GM18873 (cell line): ENCODE results near the gene AKAP6.

ENCODE experiments used
- ATAC-seq: cut with Tn5 transposase; IDR thresholded peaks from one replicate; pipeline ENCODE4 v1.9.1; 2021; ENCODE audit warnings: mild to moderate bottlenecking, moderate library complexity, moderate number of reproducible peaks; ENCODE audit not compliant: unreplicated experiment, low FRiP score

AKAP6 gene

DNA sequence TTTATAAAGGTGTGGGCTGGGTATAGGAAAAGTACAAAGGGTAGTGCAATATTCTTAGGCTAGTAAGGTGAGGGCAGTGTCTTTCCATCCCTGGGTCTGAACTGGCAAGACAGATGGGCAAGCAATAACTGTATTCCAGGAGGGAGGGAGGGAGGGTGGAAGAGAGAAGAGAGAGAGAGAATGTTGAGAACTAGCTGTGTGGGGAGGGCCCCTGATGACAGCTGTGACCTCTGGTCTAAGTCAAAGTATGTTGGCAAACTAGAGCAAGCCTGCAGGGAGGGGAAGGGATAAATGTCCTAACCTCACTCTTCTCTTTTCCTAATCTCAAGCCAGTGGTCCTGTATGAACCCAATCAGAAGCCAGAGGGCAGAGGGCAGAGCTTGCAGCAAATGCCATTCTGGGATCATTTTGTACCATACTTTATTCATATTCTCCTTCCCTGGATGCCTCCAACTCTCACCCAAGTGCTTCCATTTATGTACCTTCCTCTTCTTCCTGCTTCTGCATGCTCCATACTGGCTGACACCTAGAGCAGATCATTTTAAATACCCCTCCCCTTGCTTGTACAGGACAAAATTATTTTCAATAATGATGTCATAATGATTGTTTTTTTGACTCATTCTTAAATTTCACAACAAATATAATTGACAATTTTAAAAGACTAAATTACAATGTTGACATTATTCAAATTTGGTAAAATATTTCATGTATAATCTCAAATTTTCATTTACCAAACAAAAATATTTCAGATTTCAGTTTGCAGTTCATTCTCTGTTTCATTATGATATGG lies 75.9 kb downstream of the AKAP6 start:
- ATAC-seq, result no peak

DNA sequence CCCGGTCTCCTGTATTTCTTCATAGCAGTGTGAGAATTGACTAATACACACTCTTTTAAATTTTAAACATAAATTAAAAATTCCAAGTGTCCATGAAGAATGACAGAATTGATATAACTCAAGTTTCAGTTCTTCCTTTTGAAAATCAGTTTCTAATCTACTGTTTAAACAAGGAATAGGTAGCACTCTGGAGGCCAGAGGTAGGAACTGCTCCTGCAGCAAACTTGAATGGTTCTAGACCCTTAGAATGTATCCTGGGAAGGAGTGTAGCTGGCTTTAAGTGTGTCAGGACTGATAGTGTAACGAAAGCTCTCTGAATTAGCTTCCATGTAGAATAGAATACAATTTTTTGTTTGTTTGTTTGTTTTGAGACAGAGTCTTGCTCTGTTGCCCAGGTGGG lies 76.8 kb downstream of the AKAP6 start:
- ATAC-seq, result no peak

GRCh38 chr14:32407130-32407529 lies 78.0 kb downstream of the AKAP6 start:
- no peak for ATAC-seq

DNA sequence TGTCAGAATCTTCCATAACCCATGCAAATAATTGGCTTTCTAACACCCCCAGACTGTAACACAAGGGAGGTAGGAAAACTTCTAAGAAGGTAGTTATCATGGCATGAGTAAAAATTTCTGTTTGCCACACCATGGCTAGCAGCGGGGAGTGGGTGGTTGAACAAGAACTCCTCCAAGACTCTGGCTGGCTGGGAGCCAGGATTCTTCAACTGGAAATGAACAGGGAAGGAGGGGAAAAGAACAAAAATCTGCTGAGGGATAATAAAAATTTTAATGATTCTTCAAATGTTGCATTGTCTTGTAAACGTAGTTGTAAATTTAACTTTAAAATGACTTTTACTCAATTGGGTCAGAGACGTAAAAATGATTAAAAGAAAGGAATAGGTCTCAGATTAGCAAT lies 78.9 kb downstream of the AKAP6 start:
- ATAC-seq, result no peak

GRCh38 chr14:32412103-32412502 lies 83.0 kb downstream of the AKAP6 start:
- ATAC-seq, result no peak

DNA sequence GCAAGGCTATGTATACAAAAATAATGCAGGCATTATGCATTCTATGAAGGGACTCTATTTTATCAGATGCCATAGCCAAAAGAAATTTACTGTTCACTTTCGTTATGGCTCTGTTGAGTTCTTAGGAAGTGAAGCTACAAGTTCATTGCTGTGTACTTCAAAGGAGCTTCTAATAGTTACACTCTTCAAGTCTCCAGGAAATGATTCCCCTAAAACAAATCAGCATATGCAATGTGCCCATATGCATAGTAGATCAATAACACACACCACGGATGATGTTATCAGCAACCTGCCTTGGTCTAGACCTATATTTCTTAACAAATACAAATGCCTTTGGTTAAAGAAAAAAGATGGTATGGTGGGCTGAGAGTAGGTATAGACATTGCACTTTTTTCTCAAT lies 83.4 kb downstream of the AKAP6 start:
- ATAC-seq, result no peak

DNA sequence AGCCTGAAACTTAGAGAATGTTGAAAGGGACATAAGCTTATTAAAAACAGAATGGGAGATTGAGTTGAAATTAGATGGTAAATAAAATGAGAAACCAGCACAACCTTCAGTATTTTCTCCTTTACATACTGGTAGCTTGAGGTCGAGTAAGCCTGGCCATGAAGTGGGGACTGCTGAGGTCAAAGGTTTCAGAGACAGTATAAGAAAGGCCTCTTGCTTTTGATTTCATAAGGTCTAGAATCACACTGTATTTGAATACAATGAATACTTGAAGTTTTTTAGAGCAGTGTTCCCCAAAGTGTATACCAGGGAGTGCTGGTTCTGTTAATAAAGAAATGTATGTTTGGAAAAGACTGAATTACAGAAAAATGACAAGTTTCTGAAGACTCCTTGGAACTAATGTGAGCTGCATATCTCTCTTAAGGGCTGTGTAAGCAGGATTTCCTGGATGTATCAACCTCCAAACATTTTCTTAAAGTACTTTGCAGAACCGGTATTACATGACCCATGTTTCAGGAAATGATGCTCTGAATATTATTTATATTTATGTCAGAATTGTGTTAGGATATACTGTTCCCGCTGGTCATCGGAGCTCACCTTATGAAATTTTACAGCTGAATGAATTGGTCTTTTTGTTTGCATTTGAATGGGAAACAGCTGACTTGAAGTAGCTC lies 85.0 kb downstream of the AKAP6 start:
- no peak for ATAC-seq

- no peak for ATAC-seq
These were observed 85.7 kb downstream of the AKAP6 start for GRCh38 chr14:32414808-32415255.

DNA sequence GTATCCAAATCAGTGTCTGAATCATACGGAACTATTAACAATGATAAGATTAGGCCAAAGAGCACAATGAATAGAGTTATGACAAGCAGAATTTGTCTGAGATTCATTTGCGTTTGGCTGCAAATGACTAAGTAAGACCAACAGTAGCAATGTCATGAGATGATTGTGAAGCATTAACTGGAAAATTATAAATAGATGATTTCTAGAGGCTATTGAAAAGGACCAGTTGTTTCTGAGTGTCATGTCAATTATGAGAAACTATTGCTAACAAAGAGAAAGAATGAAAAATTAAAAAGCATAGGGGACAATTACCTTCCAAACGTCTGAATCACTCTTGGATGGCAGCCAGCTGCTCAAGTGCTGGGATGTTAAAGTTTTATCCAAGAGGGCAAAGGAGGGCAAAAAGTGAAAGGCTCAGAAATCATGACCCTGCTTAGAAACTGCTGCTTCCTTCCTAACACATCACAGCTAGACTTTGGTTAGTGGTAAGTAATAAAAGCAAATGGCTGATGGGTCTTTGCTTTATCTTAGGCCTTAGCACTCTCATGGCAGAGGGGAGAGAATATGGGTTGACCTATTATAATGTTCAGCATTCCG lies 89.0 kb downstream of the AKAP6 start:
- ATAC-seq, result no peak

DNA sequence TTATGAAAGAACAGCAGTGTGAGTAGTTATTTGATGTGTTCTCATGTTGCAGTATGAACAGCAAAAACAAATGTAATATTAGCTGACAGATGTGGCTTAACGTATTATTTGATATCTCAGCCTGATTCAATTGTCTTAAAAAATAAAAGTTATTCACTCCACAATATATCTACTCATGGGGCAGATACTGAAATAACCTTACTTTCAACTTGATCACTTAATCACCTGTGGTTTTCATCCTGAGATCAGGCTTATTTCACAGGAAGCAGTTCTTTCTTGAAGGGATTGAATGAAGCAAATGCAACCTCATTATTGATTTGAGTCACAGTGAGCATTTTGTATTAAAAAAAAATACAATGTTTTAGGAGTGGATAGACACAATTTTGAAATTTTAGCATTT lies 90.3 kb downstream of the AKAP6 start:
- no peak for ATAC-seq

DNA sequence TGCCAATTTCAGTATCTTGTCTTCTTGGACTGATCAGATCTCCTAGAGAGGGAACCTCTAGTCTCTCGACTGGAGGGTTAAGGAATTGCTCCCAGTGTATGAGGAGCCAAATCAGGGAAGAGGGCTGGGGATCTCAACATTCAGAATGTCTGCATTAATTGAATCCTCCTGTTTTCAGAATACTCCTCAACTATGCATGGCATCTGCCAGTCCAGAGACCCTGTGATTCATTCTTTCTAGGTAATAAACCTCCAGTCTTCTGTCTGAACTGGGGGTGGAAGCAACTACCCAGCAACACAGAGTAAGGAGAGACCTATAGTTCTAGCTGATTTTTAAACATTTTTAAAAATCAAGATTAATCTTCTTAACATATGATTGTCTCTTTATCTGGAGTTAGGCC lies 92.7 kb downstream of the AKAP6 start:
- no peak for ATAC-seq

DNA sequence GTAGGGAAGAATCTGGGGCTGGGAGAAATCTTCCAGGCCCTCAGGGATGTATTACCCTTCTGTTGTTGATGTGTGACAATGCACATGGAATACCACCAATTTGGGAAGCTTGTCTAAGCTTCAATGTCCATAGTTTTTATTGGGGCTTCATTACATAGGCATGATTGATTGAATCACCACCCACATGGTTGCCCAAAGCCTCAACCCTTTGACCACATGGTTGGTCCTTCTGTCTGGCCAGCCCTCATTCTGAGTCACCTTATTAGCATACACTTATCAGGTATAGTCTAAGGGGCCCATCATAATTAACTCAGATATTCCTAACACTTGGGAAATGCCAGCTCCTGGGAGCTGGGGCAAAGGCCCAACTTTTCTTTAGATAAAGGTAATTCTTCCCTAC lies 93.3 kb downstream of the AKAP6 start:
- ATAC-seq, result no peak

DNA sequence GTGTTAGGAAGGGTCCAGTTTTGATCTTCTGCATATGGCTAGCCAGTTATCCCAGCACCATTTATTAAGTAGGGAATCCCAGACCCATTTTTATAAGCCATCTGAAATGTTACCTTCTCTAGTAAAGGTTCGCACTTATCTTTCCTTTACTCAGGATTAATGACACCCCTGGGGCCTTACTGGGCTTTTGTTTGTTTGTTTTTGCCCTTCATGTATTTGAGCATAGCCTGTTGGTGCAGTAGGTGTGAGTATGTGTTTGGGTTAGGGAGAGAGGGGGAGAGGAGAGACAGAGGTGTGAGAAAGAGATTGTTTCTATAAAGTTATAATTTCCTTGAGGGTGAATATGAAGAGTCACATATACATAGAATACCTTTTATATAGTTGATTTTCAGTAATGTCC lies 96.9 kb downstream of the AKAP6 start:
- ATAC-seq, result no peak

DNA sequence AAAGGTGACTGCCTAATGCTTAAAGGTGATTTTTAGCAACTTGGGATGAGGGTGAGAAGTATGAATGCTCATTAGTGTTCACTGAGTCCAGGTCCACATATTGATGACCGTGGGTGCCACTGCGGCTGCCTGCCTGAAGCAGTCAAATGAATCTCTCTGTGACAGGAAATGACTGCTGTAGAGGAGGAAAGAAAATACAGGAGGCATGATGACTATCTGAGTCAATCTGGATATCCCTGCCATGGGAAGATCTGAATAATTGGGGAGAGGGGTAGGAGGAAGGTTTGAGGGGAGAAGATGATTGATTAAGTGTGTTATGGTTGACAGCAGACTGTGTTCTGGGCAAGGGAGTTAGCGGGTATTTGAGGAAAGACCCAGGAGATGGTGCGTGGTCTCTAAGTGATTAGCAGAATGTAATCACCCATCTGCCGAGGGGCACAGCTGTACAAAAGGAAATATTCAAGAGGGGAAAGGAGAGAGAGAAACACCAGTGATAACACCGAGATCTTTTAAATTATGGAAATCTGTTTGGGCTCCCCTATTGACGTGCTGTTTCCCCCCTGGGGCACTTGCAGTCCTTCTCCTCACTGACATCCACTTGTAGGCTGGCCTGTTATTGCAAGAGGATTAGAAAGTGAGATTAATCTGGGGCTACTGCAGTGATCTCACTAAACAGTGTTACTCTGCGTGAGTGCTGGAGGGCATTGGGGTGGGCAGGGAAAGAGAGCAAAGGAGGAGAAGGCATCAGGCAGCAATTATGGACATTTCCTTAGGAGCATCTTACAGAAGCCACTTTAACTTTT lies 97.7 kb downstream of the AKAP6 start:
- no peak for ATAC-seq

DNA sequence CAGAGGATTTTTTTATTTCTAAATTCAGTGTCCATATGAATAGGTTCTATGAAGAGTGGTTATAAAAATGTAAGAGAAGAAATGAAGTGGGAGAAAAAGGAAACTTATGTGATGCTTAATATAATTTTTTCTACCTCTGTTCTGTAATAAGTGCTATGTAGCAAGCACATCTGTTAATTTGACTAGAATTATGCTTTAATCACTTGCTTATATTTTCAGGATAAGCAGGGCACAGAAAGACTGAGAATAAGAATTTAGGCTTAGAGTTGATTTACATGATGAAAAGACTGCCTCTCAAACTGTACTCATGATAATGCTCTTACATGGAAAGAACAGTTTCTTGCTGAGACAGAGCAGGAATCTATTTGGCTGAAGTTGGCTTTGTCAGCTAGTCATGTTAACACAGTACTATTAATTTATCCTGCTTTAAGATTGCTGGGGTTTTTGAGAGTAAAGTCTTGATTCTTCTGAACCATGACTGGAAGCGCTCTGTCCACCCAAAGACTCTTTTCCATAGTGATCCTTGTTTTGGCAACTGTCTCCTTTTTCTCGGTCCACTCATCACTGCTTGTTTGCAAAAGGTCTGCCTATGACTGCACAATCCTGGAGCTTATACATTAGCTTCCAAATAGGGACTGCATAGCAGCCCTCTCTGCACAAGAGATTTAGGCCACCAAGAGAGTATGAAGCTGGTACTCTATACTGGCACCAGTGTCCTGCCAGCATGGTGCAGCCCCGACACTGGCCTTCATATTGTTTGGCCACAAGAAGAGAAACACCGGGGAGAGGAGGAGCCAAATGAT lies 98.8 kb downstream of the AKAP6 start:
- ATAC-seq, result no peak

GRCh38 chr14:32428875-32429274 lies 99.8 kb downstream of the AKAP6 start:
- ATAC-seq, result no peak

- no peak for ATAC-seq
These were observed 101.2 kb downstream of the AKAP6 start for GRCh38 chr14:32430326-32430725.

GRCh38 chr14:32432813-32433538 lies 103.9 kb downstream of the AKAP6 start:
- ATAC-seq, result no peak

GRCh38 chr14:32434180-32434579 lies 105.1 kb downstream of the AKAP6 start:
- no peak for ATAC-seq
